ENCODE results near the gene PEMT. TPM values are rescaled to one million over a fixed set of nuclear protein-coding genes. Genes with fewer than 3 reads are reported as not detected.

The PEMT gene
- total RNA-seq, 1 experiment from 2014 or later = 39.8 TPM

GRCh38 chr17:17576772-17577234 is 14.7 kb downstream of the PEMT start:
- H3K36me3 ChIP-seq (ENCODE audit: insufficient read depth, low read length, poor library complexity, severe bottlenecking) = no peaks in the 10 kb centered on the region
- ChIA-PET CTCF (no interaction called here), POLR2A (ENCODE audit: low non-redundant PET) (no interaction called here)
- intact Hi-C loops (cut with micrococcal nuclease; ENCODE audit: unreplicated experiment) = no loop called here
- no TSS peak for BruUV-seq (replicated peaks)
- TF ChIP-seq EZH2 (IDR thresholded peaks at IDR 0.05; ENCODE audit: borderline replicate concordance, low read depth, low read length, poor library complexity, severe bottlenecking) = no peak
- no peak for TF ChIP-seq CTCF (conservative IDR thresholded peaks at IDR 0.05; ENCODE audit: low read depth, low read length)
- H3K27me3 ChIP-seq (replicated peaks; ENCODE audit: insufficient read depth, low read depth, low read length, poor library complexity) = no peaks in the 10 kb centered on the region
- no peaks in the 10 kb centered on the region for H3K4me1 ChIP-seq (ENCODE audit: insufficient read depth, low read length, poor library complexity, severe bottlenecking)
- H3K4me3 ChIP-seq (ENCODE audit: low read depth, low read length, poor library complexity, severe bottlenecking) = no peak overlapping the region
- no peak for DNase-seq (ENCODE audit: low spot score)
- H3K27ac ChIP-seq (ENCODE audit: low read depth, low read length, poor library complexity, severe bottlenecking) = no peak overlapping the region
- H3K9me3 ChIP-seq (ENCODE audit: low read depth, low read length, poor library complexity, severe bottlenecking) = no peaks in the 10 kb centered on the region

- H3K4me3 ChIP-seq (ENCODE audit: low read depth, low read length, poor library complexity, severe bottlenecking) = no peak overlapping the region
Measured at GRCh38 chr17:17575360-17576251, 15.9 kb downstream of the PEMT start.

GRCh38 chr17:17573912-17574311 is 17.6 kb downstream of the PEMT start:
- ChIA-PET POLR2A (ENCODE audit: low non-redundant PET) (no interaction called here), CTCF (interaction anchor here (0.6 kb wide), 1 partner anchor 14 kb away, joined by 6 read pairs; no protein-coding TSS in a partner anchor)
- H3K4me3 ChIP-seq (ENCODE audit: low read depth, low read length, poor library complexity, severe bottlenecking) = no peak overlapping the region
- H3K36me3 ChIP-seq (ENCODE audit: insufficient read depth, low read length, poor library complexity, severe bottlenecking) = no peaks in the 10 kb centered on the region
- no TSS peak for BruUV-seq (replicated peaks)
- intact Hi-C loops (cut with micrococcal nuclease; ENCODE audit: unreplicated experiment) = no loop called here
- no peak for DNase-seq (ENCODE audit: low spot score)
- no peak for TF ChIP-seq EZH2 (IDR thresholded peaks at IDR 0.05; ENCODE audit: borderline replicate concordance, low read depth, low read length, poor library complexity, severe bottlenecking)
- no peaks in the 10 kb centered on the region for H3K9me3 ChIP-seq (ENCODE audit: low read depth, low read length, poor library complexity, severe bottlenecking)
- H3K4me1 ChIP-seq (ENCODE audit: insufficient read depth, low read length, poor library complexity, severe bottlenecking) = no peaks in the 10 kb centered on the region
- no peaks in the 10 kb centered on the region for H3K27me3 ChIP-seq (replicated peaks; ENCODE audit: insufficient read depth, low read depth, low read length, poor library complexity)
- H3K27ac ChIP-seq (ENCODE audit: low read depth, low read length, poor library complexity, severe bottlenecking) = no peak overlapping the region

More at GRCh38 chr17:17575360-17576251, 15.9 kb downstream of the PEMT start:
- no peaks in the 10 kb centered on the region for H3K27me3 ChIP-seq (replicated peaks; ENCODE audit: insufficient read depth, low read depth, low read length, poor library complexity)
- ChIA-PET CTCF (no interaction called here), POLR2A (ENCODE audit: low non-redundant PET) (no interaction called here)
- no peak for TF ChIP-seq EZH2 (IDR thresholded peaks at IDR 0.05; ENCODE audit: borderline replicate concordance, low read depth, low read length, poor library complexity, severe bottlenecking)
- no peak for TF ChIP-seq CTCF (conservative IDR thresholded peaks at IDR 0.05; ENCODE audit: low read depth, low read length)
- no TSS peak for BruUV-seq (replicated peaks)
- H3K4me1 ChIP-seq (ENCODE audit: insufficient read depth, low read length, poor library complexity, severe bottlenecking) = no peaks in the 10 kb centered on the region
- no peaks in the 10 kb centered on the region for H3K36me3 ChIP-seq (ENCODE audit: insufficient read depth, low read length, poor library complexity, severe bottlenecking)
- no peaks in the 10 kb centered on the region for H3K9me3 ChIP-seq (ENCODE audit: low read depth, low read length, poor library complexity, severe bottlenecking)
- H3K27ac ChIP-seq (ENCODE audit: low read depth, low read length, poor library complexity, severe bottlenecking) = no peak overlapping the region
- intact Hi-C loops (cut with micrococcal nuclease; ENCODE audit: unreplicated experiment) = no loop called here
- no peak for DNase-seq (ENCODE audit: low spot score)

Data from A673 (cell line).